Activated CD8-positive, alpha-beta memory T cell treated with anti-CD3 and anti-CD28 coated beads, Interleukin-2, amount 50 U/mL, for 1 hour (primary cell): ENCODE results near the gene OR13J1.
"Not testable (repeated sequence)": the region's sequence is repeated elsewhere in the genome, so short reads cannot be mapped to it uniquely, and the experiment has no call there.

Experiments used
- DNase-seq: peaks from one replicate; pipeline ENCODE4 v3.0.0-alpha.2; 2020; ENCODE audit errors: extremely low read depth

The OR13J1 gene

GRCh38 chr9:35905051-35905781 lies 35.0 kb upstream of the OR13J1 start:
- DNase-seq: no peak

- no peak for DNase-seq
Observed at GRCh38 chr9:35904338-35904737, 34.1 kb upstream of the OR13J1 start.

GRCh38 chr9:35903049-35903448 lies 32.8 kb upstream of the OR13J1 start:
- no peak for DNase-seq

GRCh38 chr9:35899021-35899420 lies 28.8 kb upstream of the OR13J1 start:
- DNase-seq: no peak

GRCh38 chr9:35898337-35898736 lies 28.1 kb upstream of the OR13J1 start:
- no peak for DNase-seq

- DNase-seq: not testable (repeated sequence)
Observed at GRCh38 chr9:35897376-35898099, 27.3 kb upstream of the OR13J1 start.

GRCh38 chr9:35896570-35896969 lies 26.4 kb upstream of the OR13J1 start:
- DNase-seq: no peak

GRCh38 chr9:35892051-35892450 lies 21.9 kb upstream of the OR13J1 start:
- DNase-seq: no peak

GRCh38 chr9:35891646-35892045 lies 21.4 kb upstream of the OR13J1 start:
- DNase-seq: no peak

GRCh38 chr9:35884908-35885307 lies 14.7 kb upstream of the OR13J1 start:
- not testable (repeated sequence) for DNase-seq

- no peak for DNase-seq
Observed at GRCh38 chr9:35882996-35883395, 12.8 kb upstream of the OR13J1 start.

- peak; percentile 49 for DNase-seq
Observed at GRCh38 chr9:35882263-35882848, 12.2 kb upstream of the OR13J1 start.

- DNase-seq: no peak
Observed at GRCh38 chr9:35872505-35872904, 2.3 kb upstream of the OR13J1 start.

- no peak for DNase-seq
Observed at GRCh38 chr9:35871545-35871944, 1.3 kb upstream of the OR13J1 start.

- DNase-seq: no peak
Observed at GRCh38 chr9:35869621-35870216, 482 bp downstream of the OR13J1 start.

GRCh38 chr9:35868933-35869332 lies 1.3 kb downstream of the OR13J1 start:
- no peak for DNase-seq

GRCh38 chr9:35867538-35867937 lies 2.7 kb downstream of the OR13J1 start:
- DNase-seq: no peak

GRCh38 chr9:35864695-35865255 lies 5.4 kb downstream of the OR13J1 start:
- DNase-seq: no peak

GRCh38 chr9:35863583-35863982 lies 6.6 kb downstream of the OR13J1 start:
- DNase-seq: no peak

- no peak for DNase-seq
Observed at GRCh38 chr9:35862328-35862727, 7.9 kb downstream of the OR13J1 start.

GRCh38 chr9:35861161-35861897 lies 8.9 kb downstream of the OR13J1 start:
- no peak for DNase-seq

GRCh38 chr9:35859990-35860339 lies 10.2 kb downstream of the OR13J1 start:
- DNase-seq: no peak
